Measurements from ENCODE around the gene LPIN1.

LPIN1 gene

GRCh38 chr2:11796190-11797171, 50.0 kb downstream of the LPIN1 start:
- DNase-seq = peak in 1 of 2 donors; percentile 45

GRCh38 chr2:11797846-11798245, 51.4 kb downstream of the LPIN1 start:
- no peaks in the 10 kb centered on the region for H3K27me3 ChIP-seq
- peaks cover 59 to 86% (median 68%) of the 10 kb centered on the region in 3 donors for H3K36me3 ChIP-seq
- no peak overlapping the region for H3K27ac ChIP-seq
- DNase-seq = no peak
- intact Hi-C loops (cut with DNase I; ENCODE audit: low total_unique reads) = no loop called here
- TF ChIP-seq CTCF (IDR thresholded peaks at IDR 0.05) = no peak
- no peaks in the 10 kb centered on the region for H3K4me1 ChIP-seq
- no peak overlapping the region for H3K4me3 ChIP-seq
- no peaks in the 10 kb centered on the region for H3K9me3 ChIP-seq

More at GRCh38 chr2:11796190-11797171, 50.0 kb downstream of the LPIN1 start:
- H3K4me3 ChIP-seq = no peak overlapping the region
- intact Hi-C loops (cut with DNase I; ENCODE audit: low total_unique reads) = no loop called here
- TF ChIP-seq CTCF (IDR thresholded peaks at IDR 0.05) = no peak
- H3K9me3 ChIP-seq = no peaks in the 10 kb centered on the region
- no peaks in the 10 kb centered on the region for H3K4me1 ChIP-seq
- H3K36me3 ChIP-seq = peaks cover 62 to 88% (median 73%) of the 10 kb centered on the region in 3 donors
- H3K27me3 ChIP-seq = no peaks in the 10 kb centered on the region
- no peak overlapping the region for H3K27ac ChIP-seq

- no peaks in the 10 kb centered on the region for H3K4me1 ChIP-seq
- H3K27me3 ChIP-seq = no peaks in the 10 kb centered on the region
- no peak for TF ChIP-seq CTCF (IDR thresholded peaks at IDR 0.05)
- DNase-seq = no peak
- no peak overlapping the region for H3K27ac ChIP-seq
- H3K4me3 ChIP-seq = no peak overlapping the region
- H3K36me3 ChIP-seq = peaks cover 58 to 86% (median 68%) of the 10 kb centered on the region in 3 donors
- no peaks in the 10 kb centered on the region for H3K9me3 ChIP-seq
- intact Hi-C loops (cut with DNase I; ENCODE audit: low total_unique reads) = no loop called here
These were observed 52.4 kb downstream of the LPIN1 start for GRCh38 chr2:11798701-11799435.

GRCh38 chr2:11799826-11800225, 53.4 kb downstream of the LPIN1 start:
- no peak for DNase-seq
- H3K4me3 ChIP-seq = no peak overlapping the region
- no peak overlapping the region for H3K27ac ChIP-seq
- TF ChIP-seq CTCF (IDR thresholded peaks at IDR 0.05) = no peak
- intact Hi-C loops (cut with DNase I; ENCODE audit: low total_unique reads) = no loop called here
- peaks cover 64 to 88% (median 70%) of the 10 kb centered on the region in 3 donors for H3K36me3 ChIP-seq
- H3K4me1 ChIP-seq = no peaks in the 10 kb centered on the region
- no peaks in the 10 kb centered on the region for H3K27me3 ChIP-seq
- no peaks in the 10 kb centered on the region for H3K9me3 ChIP-seq

GRCh38 chr2:11802782-11803191, 56.4 kb downstream of the LPIN1 start:
- intact Hi-C loops (cut with DNase I; ENCODE audit: low total_unique reads) = no loop called here
- no peak overlapping the region for H3K27ac ChIP-seq
- H3K27me3 ChIP-seq = no peaks in the 10 kb centered on the region
- no peak for TF ChIP-seq CTCF (IDR thresholded peaks at IDR 0.05)
- DNase-seq = no peak
- H3K36me3 ChIP-seq = peaks cover 57 to 88% (median 73%) of the 10 kb centered on the region in 3 donors
- no peaks in the 10 kb centered on the region for H3K4me1 ChIP-seq
- no peaks in the 10 kb centered on the region for H3K9me3 ChIP-seq
- H3K4me3 ChIP-seq = no peak overlapping the region

Data from tibial artery (tissue), 4 donors.